Right atrium auricular region (tissue), 2 donors: ENCODE results near the gene RTN4RL1. TPM values are rescaled to one million over a fixed set of nuclear protein-coding genes. Genes with fewer than 3 reads are reported as not detected.

Experiments
- DNase-seq: peaks from one replicate; pipeline ENCODE4 v3.0.0-alpha.2; 2019; ENCODE audit warnings: low spot score
- H3K27ac ChIP-seq, 2 donors: fragments of 200-600 bp; sonication (generic); 1 replicate in 1 of 2; 2 replicates in 1 of 2; pipeline ENCODE4 v1.5.1; 2016 to 2019
- H3K27me3 ChIP-seq, 2 donors: fragments of 200-600 bp; sonication (generic); one replicate each; pipeline versions ENCODE4 v1.5.1 to v1.6.0; 2017 to 2019
- H3K36me3 ChIP-seq: fragments of 200-600 bp; sonication (generic); one replicate; pipeline ENCODE4 v1.5.1; 2016
- H3K4me1 ChIP-seq, 2 donors: fragments of 200-600 bp; sonication (generic); one replicate each; pipeline versions ENCODE4 v1.5.1 to v1.6.0; 2017 to 2019
- H3K4me3 ChIP-seq, 2 donors: fragments of 200-600 bp; sonication (generic); 1 replicate in 1 of 2; 2 replicates in 1 of 2; pipeline ENCODE4 v1.5.1; 2017 to 2019; ENCODE audit warnings: mild to moderate bottlenecking in 1 of 2, moderate library complexity in 1 of 2
- H3K9me3 ChIP-seq, 2 donors: fragments of 200-600 bp; sonication (generic); one replicate each; pipeline ENCODE4 v1.5.1; 2019
- CTCF ChIP-seq, 2 donors: fragments of 200-600 bp; sonication (generic); IDR thresholded peaks; one replicate each; pipeline ENCODE4 v1.5.1; 2019; ENCODE audit warnings: antibody characterized with exemption in 2 of 2
- total RNA-seq, 2 donors: library from RNA; depleted of rRNA; stranded (reverse); fragments of >200 nt; gene quantifications; one replicate each; pipeline ENCODE4 v1.1.0, GENCODE V29; 2016

The RTN4RL1 gene
- total RNA-seq, 2 donors from 2014 or later = 1.8 to 5.0 TPM

DNA sequence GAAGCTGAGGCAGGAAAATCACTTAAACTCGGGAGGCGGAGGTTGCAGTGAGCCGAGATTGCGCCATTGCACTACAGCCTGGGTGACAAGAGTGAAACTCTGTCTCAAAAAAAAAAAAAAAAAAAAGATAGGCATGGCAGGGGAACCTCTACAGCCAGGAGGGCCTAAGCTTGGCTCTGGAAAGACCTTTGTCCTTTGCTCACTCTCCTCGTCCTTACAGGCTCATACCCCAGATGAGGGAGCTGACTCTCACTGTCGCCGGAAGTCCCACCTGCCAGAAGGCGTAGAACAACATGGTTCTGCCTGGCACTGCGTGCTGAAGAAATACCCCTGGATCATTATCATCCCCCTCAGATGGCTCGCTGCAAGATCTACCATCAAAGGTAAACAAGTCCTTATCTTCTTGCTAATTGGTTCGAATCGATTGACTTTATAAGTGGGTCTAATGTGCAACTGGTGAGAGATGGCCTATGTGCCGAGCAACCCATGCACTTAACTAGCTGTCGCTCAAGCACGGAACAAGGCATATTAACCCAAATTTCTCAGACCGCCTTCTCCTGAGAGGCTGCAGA is 29.7 kb downstream of the RTN4RL1 start:
- no peak overlapping the region for H3K4me3 ChIP-seq
- H3K27ac ChIP-seq = peak overlapping the region in 1 of 2 donors; percentile 87
- no peaks in the 10 kb centered on the region for H3K27me3 ChIP-seq
- H3K36me3 ChIP-seq = no peaks in the 10 kb centered on the region
- H3K4me1 ChIP-seq = peaks cover 0 to 44% of the 10 kb centered on the region in 2 donors
- H3K9me3 ChIP-seq = no peaks in the 10 kb centered on the region
- no peak for DNase-seq
- TF ChIP-seq CTCF (IDR thresholded peaks at IDR 0.05) = no peak

- DNase-seq = no peak
- H3K9me3 ChIP-seq = no peaks in the 10 kb centered on the region
- H3K4me1 ChIP-seq = peaks cover 0 to 37% of the 10 kb centered on the region in 2 donors
- no peaks in the 10 kb centered on the region for H3K36me3 ChIP-seq
- H3K27me3 ChIP-seq = no peaks in the 10 kb centered on the region
- no peak overlapping the region for H3K27ac ChIP-seq
- H3K4me3 ChIP-seq = no peak overlapping the region
- no peak for TF ChIP-seq CTCF (IDR thresholded peaks at IDR 0.05)
Observed at GRCh38 chr17:1994707-1995106, 30.4 kb downstream of the RTN4RL1 start.

- no peak for TF ChIP-seq CTCF (IDR thresholded peaks at IDR 0.05)
- Histone ChIP-seq H3K4me1 (peaks cover 0 to 21% of the 10 kb centered on the region in 2 donors), H3K4me3 (no peak overlapping the region), H3K36me3 (no peaks in the 10 kb centered on the region), H3K9me3 (no peaks in the 10 kb centered on the region), H3K27ac (peak overlapping the region; percentile 46 to 48), H3K27me3 (no peaks in the 10 kb centered on the region)
- no peak for DNase-seq
Observed at GRCh38 chr17:1992541-1992940, 32.6 kb downstream of the RTN4RL1 start.

GRCh38 chr17:1989135-1989534 is 36.0 kb downstream of the RTN4RL1 start:
- DNase-seq = peak; percentile 75
- Histone ChIP-seq H3K27ac (no peak overlapping the region), H3K36me3 (no peaks in the 10 kb centered on the region), H3K4me1 (peaks cover 0 to 15% of the 10 kb centered on the region in 2 donors), H3K9me3 (no peaks in the 10 kb centered on the region), H3K27me3 (no peaks in the 10 kb centered on the region), H3K4me3 (no peak overlapping the region)
- TF ChIP-seq CTCF (IDR thresholded peaks at IDR 0.05) = no peak

- DNase-seq = no peak
Observed at GRCh38 chr17:1986783-1987451, 38.2 kb downstream of the RTN4RL1 start.

More at GRCh38 chr17:1986783-1987451, 38.2 kb downstream of the RTN4RL1 start:
- peaks cover 0 to 15% of the 10 kb centered on the region in 2 donors for H3K4me1 ChIP-seq
- TF ChIP-seq CTCF (IDR thresholded peaks at IDR 0.05) = no peak
- no peak overlapping the region for H3K27ac ChIP-seq
- no peak overlapping the region for H3K4me3 ChIP-seq
- no peaks in the 10 kb centered on the region for H3K36me3 ChIP-seq
- no peaks in the 10 kb centered on the region for H3K9me3 ChIP-seq
- H3K27me3 ChIP-seq = no peaks in the 10 kb centered on the region
